ENCODE results near the gene MUC5AC.

- no peak for TF ChIP-seq CTCF (IDR thresholded peaks at IDR 0.05 in 8 of 11, conservative IDR thresholded peaks at IDR 0.05 in 3 of 11)
- no peak for TF ChIP-seq POLR2A (IDR thresholded peaks at IDR 0.05)
- no peak for TF ChIP-seq POLR2AphosphoS5 (IDR thresholded peaks at IDR 0.05)
Observed at GRCh38 chr11:1224111-1224490, 66.3 kb downstream of the MUC5AC start.
